Activated T-cell treated with anti-CD3 and anti-CD28 coated beads, Interleukin-2, amount 50 U/mL, for 72 hours (primary cell): ENCODE data around the gene KPNA1. TPM values are rescaled to one million over a fixed set of nuclear protein-coding genes. Genes with fewer than 3 reads are reported as not detected.

Experiments used
- ATAC-seq, 2 donors: fragments of 150-1000 bp; cut with Tn5 transposase; replicated peaks in 1 of 2; 2 replicates each; pipeline ENCODE4 v1.10.0; 2021; ENCODE audit warnings: moderate library complexity in 2 of 2, mild to moderate bottlenecking in 1 of 2
- DNase-seq, 2 donors: peaks; one replicate each; pipeline ENCODE4 v3.0.0; 2021 to 2022; ENCODE audit warnings: mixed read lengths in 1 of 2
- H3K27ac Mint-ChIP-seq: one replicate; pipeline ENCODE4 v1.8.0; 2022; ENCODE audit warnings: mild to moderate bottlenecking, moderate library complexity, mixed read lengths
- H3K27me3 Mint-ChIP-seq: one replicate; pipeline ENCODE4 v1.8.0; 2022; ENCODE audit warnings: low read depth, mixed read lengths
- H3K36me3 Mint-ChIP-seq, 2 donors: one replicate each; pipeline ENCODE4 v1.8.0; 2022; ENCODE audit warnings: mixed read lengths in 2 of 2, mild to moderate bottlenecking in 1 of 2; ENCODE audit not compliant: insufficient read depth in 2 of 2
- H3K4me1 Mint-ChIP-seq: one replicate; pipeline ENCODE4 v1.8.0; 2022; ENCODE audit warnings: low read depth, mixed read lengths
- H3K4me3 Mint-ChIP-seq, 2 donors: one replicate each; pipeline ENCODE4 v1.8.0; 2022; ENCODE audit warnings: mild to moderate bottlenecking in 2 of 2, mixed read lengths in 2 of 2, moderate library complexity in 2 of 2
- H3K9me3 Mint-ChIP-seq, 2 donors: one replicate each; pipeline ENCODE4 v1.8.0; 2022; ENCODE audit warnings: mixed read lengths in 2 of 2
- total RNA-seq, 2 donors: library from RNA; stranded (reverse); gene quantifications; one replicate each; pipeline ENCODE4 v1.2.3, GENCODE V29; 2022

Gene KPNA1
- total RNA-seq, 2 donors from 2014 or later = 54.3 to 69.9 TPM

DNA sequence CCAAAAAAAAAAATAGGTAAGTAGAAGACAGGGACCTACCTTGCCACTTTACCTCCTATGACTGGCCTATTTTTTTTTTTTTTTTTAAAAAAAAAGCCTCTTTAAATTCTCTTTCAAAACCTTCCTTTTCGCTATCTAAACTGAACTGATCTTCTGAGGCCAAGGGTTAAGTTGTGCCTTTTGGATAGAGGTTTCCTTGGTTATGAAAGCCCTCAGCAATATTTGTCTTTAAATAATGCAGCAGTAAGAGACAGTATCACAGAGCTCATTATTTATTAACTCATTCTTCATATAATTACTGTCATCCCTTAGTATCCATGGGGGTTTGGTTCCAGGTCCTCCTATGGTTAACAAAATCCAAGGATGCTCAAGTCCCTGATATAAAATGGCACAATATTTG lies 140.7 kb downstream of the KPNA1 start:
- Mint-ChIP-seq H3K9me3 (no peaks in the 10 kb centered on the region), H3K4me3 (no peak overlapping the region), H3K4me1 (peaks cover 26% of the 10 kb centered on the region), H3K27ac (no peak overlapping the region), H3K36me3 (peaks cover 16 to 30% of the 10 kb centered on the region in 2 donors), H3K27me3 (no peaks in the 10 kb centered on the region)
- no peak for ATAC-seq
- DNase-seq = no peak

Other genes starting within 250 kb of the KPNA1 start
- under 1 TPM in 1 of 2 donors, not detected in 1; 0.35 TPM for gene CSTA, start 189.7 kb downstream of the KPNA1 start, total RNA-seq
- 100 to 1,000 TPM in 1 of 2 donors, 10 to 100 TPM in 1; 94.0 to 133 TPM for gene MIX23, start 131.7 kb downstream of the KPNA1 start, total RNA-seq
- gene FAM162A, start 130.8 kb downstream of the KPNA1 start, total RNA-seq = 10 to 100 TPM; 79.0 to 94.8 TPM
- gene WDR5B, start 98.9 kb downstream of the KPNA1 start, total RNA-seq = 1 to 10 TPM; 2.6 to 3.6 TPM
- gene PARP9, start 49.4 kb upstream of the KPNA1 start, total RNA-seq = 10 to 100 TPM; 28.8 to 38.1 TPM
- 10 to 100 TPM; 43.9 to 51.4 TPM for gene DTX3L, start 49.4 kb upstream of the KPNA1 start, total RNA-seq
- 10 to 100 TPM; 23.7 to 28.6 TPM for gene PARP15, start 62.7 kb upstream of the KPNA1 start, total RNA-seq
- 10 to 100 TPM; 56.5 to 80.1 TPM for gene PARP14, start 165.9 kb upstream of the KPNA1 start, total RNA-seq